OCI-LY7 (cell line): ENCODE results near the gene ENTR1. TPM values are rescaled to one million over a fixed set of nuclear protein-coding genes. Genes with fewer than 3 reads are reported as not detected.

Source experiments
- BruUV-seq: library from RNA; stranded (reverse); fragments of 400-500 nt; replicated peaks from 2 replicates; lab custom pipeline; 2021; lab: Mats Ljungman, UMichigan
- CTCF ChIA-PET: fragments of 300-600 bp; sonication (Branson Sonifier 250); formaldehyde crosslinking; loops from one replicate; lab custom pipeline; 2022; ENCODE audit warnings: antibody characterized with exemption; ENCODE audit not compliant: unreplicated experiment; lab: Charles Lee
- POLR2A ChIA-PET: fragments of 300-600 bp; sonication (Branson Sonifier 250); formaldehyde crosslinking; loops from one replicate; lab custom pipeline; 2022; ENCODE audit warnings: antibody characterized with exemption; lab: Charles Lee
- DNase-seq: peaks from one replicate; pipeline ENCODE4 v3.0.0-alpha.2; 2015; ENCODE audit warnings: low spot score
- H2AFZ ChIP-seq: fragments of 200-600 bp; sonication (generic), shearing (Covaris generic); 2 replicates; pipeline ENCODE4 v1.6.1; 2014; ENCODE audit warnings: mild to moderate bottlenecking, antibody characterized with exemption, low read length, moderate library complexity
- H3K27ac ChIP-seq: fragments of 200-600 bp; sonication (generic); 2 replicates; pipeline ENCODE4 v1.5.1; 2014; ENCODE audit warnings: mixed run types, low read depth, mild to moderate bottlenecking, moderate library complexity, low read length, inconsistent platforms; ENCODE audit not compliant: poor library complexity, severe bottlenecking
- H3K36me3 ChIP-seq: fragments of 200-600 bp; sonication (generic); 2 replicates; pipeline ENCODE4 v1.6.1; 2014; ENCODE audit warnings: mild to moderate bottlenecking, antibody characterized with exemption, low read length, moderate library complexity, mixed read lengths; ENCODE audit not compliant: insufficient read depth
- H3K4me1 ChIP-seq: fragments of 200-600 bp; sonication (generic); 2 replicates; pipeline ENCODE4 v1.5.1; 2014; ENCODE audit warnings: mild to moderate bottlenecking, low read length; ENCODE audit not compliant: insufficient read depth, poor library complexity, severe bottlenecking
- H3K4me2 ChIP-seq: fragments of 200-600 bp; sonication (generic); 2 replicates; pipeline ENCODE4 v1.6.1; 2014; ENCODE audit warnings: mild to moderate bottlenecking, low read length
- H3K4me3 ChIP-seq: fragments of 200-600 bp; sonication (generic); 2 replicates; pipeline ENCODE4 v1.5.1; 2014; ENCODE audit warnings: mild to moderate bottlenecking, low read depth, low read length; ENCODE audit not compliant: poor library complexity, severe bottlenecking
- H3K79me2 ChIP-seq: fragments of 200-600 bp; sonication (generic); 2 replicates; pipeline ENCODE4 v1.6.1; 2016; ENCODE audit warnings: low read depth, mild to moderate bottlenecking, low read length, moderate library complexity, mixed read lengths; ENCODE audit not compliant: insufficient read depth
- H3K9me2 ChIP-seq: fragments of 200-600 bp; sonication (generic); 2 replicates; pipeline ENCODE4 v1.6.1; 2016; ENCODE audit warnings: mild to moderate bottlenecking, low read length, mixed read lengths; ENCODE audit not compliant: insufficient read depth
- H3K9me3 ChIP-seq: fragments of 200-600 bp; sonication (generic); 2 replicates; pipeline ENCODE4 v1.6.1; 2014; ENCODE audit warnings: mild to moderate bottlenecking, mixed run types, low read length, mixed read lengths
- H4K20me1 ChIP-seq: fragments of 200-600 bp; sonication (generic); 2 replicates; pipeline ENCODE4 v1.6.1; 2014; ENCODE audit warnings: mild to moderate bottlenecking, antibody characterized with exemption, low read length, moderate library complexity, mixed read lengths; ENCODE audit not compliant: insufficient read depth
- EZH2phosphoT487 ChIP-seq: fragments of 200-600 bp; sonication (generic); IDR thresholded peaks from 2 replicates; pipeline ENCODE4 v1.6.1; 2018; ENCODE audit warnings: low read depth, borderline replicate concordance, mild to moderate bottlenecking, mixed run types, antibody characterized with exemption, low read length, moderate library complexity, mixed read lengths
- intact Hi-C: fragments of 100-400 bp; cut with micrococcal nuclease; formaldehyde crosslinking; loops from one replicate; pipeline ENCODE4 v1.10.0; 2022; ENCODE audit not compliant: unreplicated experiment
- total RNA-seq, 2 experiments: library from RNA; depleted of rRNA in 1 of 2; stranded (reverse); fragments of >200 nt in 1 of 2; shearing (Covaris generic) in 1 of 2; gene quantifications; 2 replicates each; pipeline ENCODE4 v1.2.3, GENCODE V29; 2014 to 2022
- TF ChIP-seq, protein P1 (sequence below): fragments of 200-600 bp; sonication (generic); conservative IDR thresholded peaks from 2 replicates; pipeline ENCODE4 v1.5.1; 2014; ENCODE audit warnings: mild to moderate bottlenecking, antibody characterized with exemption, low read length, moderate library complexity, mixed read lengths

The ENTR1 gene
- total RNA-seq, 2 experiments from 2014 or later: 103 to 109 TPM

DNA sequence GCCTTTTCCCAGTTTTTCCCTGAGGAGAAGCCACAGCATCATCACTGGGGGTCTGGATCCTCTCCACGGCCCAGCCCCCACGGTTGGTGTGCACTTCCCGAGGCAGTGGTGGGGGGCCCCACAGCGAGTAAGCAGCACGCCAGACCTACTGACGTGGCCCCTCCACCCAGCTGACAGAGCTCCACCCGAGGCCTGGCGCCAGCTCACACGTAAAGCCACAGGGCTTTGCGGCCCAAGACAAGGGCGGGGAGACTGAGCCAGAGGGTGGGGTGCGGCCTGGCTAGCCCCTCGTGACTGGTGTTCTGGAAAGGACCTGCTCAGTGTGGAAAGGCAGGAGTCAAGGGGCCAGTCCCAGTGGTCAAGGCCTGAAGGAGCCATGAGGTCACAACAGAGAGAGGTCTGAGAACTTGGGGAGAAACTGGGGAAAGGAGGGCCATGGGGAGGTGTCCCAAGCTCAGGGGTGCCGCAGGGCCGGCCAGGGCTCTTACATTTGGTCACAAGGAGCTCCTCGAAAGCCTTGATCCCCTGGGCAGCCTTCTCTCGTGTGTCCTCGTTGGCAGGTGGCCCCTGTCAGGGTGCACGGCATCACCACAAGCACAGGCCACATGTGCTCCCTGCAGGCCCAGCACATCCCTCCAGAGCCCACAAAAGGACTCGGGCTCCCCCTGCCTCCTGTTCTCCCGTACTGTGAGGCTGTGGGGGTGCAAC, 15.9 kb downstream of the ENTR1 start:
- Histone ChIP-seq H2AFZ (no peak overlapping the region), H3K9me3 (no peaks in the 10 kb centered on the region), H3K9me2 (no peaks in the 10 kb centered on the region), H3K4me1 (peaks cover 6% of the 10 kb centered on the region), H3K4me2 (no peak overlapping the region), H3K79me2 (peaks cover 19% of the 10 kb centered on the region), H3K36me3 (peaks cover 88% of the 10 kb centered on the region), H3K4me3 (no peak overlapping the region), H3K27ac (no peak overlapping the region), H4K20me1 (peaks cover 9% of the 10 kb centered on the region; the same call in 1 of the 2 replicates)
- ChIA-PET CTCF (no interaction called here), POLR2A (no interaction called here)
- intact Hi-C loops: no loop called here
- DNase-seq: no peak
- TF ChIP-seq, protein P1, sequence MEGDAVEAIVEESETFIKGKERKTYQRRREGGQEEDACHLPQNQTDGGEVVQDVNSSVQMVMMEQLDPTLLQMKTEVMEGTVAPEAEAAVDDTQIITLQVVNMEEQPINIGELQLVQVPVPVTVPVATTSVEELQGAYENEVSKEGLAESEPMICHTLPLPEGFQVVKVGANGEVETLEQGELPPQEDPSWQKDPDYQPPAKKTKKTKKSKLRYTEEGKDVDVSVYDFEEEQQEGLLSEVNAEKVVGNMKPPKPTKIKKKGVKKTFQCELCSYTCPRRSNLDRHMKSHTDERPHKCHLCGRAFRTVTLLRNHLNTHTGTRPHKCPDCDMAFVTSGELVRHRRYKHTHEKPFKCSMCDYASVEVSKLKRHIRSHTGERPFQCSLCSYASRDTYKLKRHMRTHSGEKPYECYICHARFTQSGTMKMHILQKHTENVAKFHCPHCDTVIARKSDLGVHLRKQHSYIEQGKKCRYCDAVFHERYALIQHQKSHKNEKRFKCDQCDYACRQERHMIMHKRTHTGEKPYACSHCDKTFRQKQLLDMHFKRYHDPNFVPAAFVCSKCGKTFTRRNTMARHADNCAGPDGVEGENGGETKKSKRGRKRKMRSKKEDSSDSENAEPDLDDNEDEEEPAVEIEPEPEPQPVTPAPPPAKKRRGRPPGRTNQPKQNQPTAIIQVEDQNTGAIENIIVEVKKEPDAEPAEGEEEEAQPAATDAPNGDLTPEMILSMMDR: no peak
- no peak for TF ChIP-seq EZH2phosphoT487
- BruUV-seq: no TSS peak

DNA sequence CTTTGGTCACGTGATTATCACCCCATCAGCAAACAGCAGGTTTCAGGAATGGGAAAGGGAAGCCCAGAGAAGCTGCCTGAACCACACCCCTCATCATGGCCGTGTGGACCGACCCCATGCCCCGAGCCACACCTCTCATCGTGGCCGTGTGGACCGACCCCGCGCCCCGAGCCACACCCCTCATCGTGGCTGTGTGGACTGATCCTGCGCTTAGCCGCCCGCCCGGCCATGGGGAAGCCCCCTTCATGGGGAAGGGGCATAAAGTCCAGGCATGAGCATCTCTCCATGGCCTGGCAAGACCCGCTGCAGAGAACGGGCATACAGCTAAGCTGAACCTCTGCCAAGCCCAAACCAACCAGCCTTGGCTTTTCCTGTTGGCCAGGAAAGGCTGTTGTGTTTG, 16.9 kb downstream of the ENTR1 start:
- no peak overlapping the region for H3K4me2 ChIP-seq
- ChIA-PET CTCF (no interaction called here), POLR2A (no interaction called here)
- H3K79me2 ChIP-seq: peaks cover 9% of the 10 kb centered on the region
- no peak overlapping the region for H3K4me3 ChIP-seq
- no peaks in the 10 kb centered on the region for H4K20me1 ChIP-seq
- TF ChIP-seq, protein P1: no peak
- no peak for TF ChIP-seq EZH2phosphoT487
- H3K9me3 ChIP-seq: no peaks in the 10 kb centered on the region
- H3K4me1 ChIP-seq: peaks cover under 1% of the 10 kb centered on the region
- intact Hi-C loops: no loop called here
- H2AFZ ChIP-seq: no peak overlapping the region
- peaks cover 94% of the 10 kb centered on the region for H3K36me3 ChIP-seq
- no TSS peak for BruUV-seq
- no peak overlapping the region for H3K27ac ChIP-seq
- H3K9me2 ChIP-seq: no peaks in the 10 kb centered on the region
- DNase-seq: no peak
